IMR-90 (cell line): ENCODE data around the gene UCP1. TPM values are rescaled to one million over a fixed set of nuclear protein-coding genes. Genes with fewer than 3 reads are reported as not detected.

Experiments
- ATAC-seq: fragments of 200-7000 bp; cut with Tn5 transposase; 2 replicates; pipeline ENCODE4 v1.9.1; 2020; ENCODE audit warnings: low read depth, mild to moderate bottlenecking, moderate library complexity
- BruUV-seq: library from RNA; stranded (reverse); fragments of 400-500 nt; replicated peaks from 2 replicates; lab custom pipeline; 2021; lab: Mats Ljungman, UMichigan
- CTCF ChIA-PET: fragments of 300-600 bp; formaldehyde crosslinking; extraction: SDS; loops from one replicate; lab custom pipeline; 2021; ENCODE audit warnings: antibody characterized with exemption; lab: Yijun Ruan, JAX
- POLR2A ChIA-PET: fragments of 300-600 bp; sonication (Branson Sonifier 250); formaldehyde crosslinking; loops from one replicate; lab custom pipeline; 2022; ENCODE audit warnings: antibody characterized with exemption; ENCODE audit not compliant: unreplicated experiment; lab: Charles Lee
- DNase-seq: peaks from one replicate; pipeline ENCODE4 v3.0.0; 2013
- H2AFZ ChIP-seq: replicated peaks from 2 replicates; pipeline ENCODE3; 2013; ENCODE audit warnings: low read length, mild to moderate bottlenecking; ENCODE audit not compliant: poor library complexity
- H2AK5ac ChIP-seq: 2 replicates; pipeline ENCODE4 v1.6.1; 2013; ENCODE audit warnings: low read depth, low read length, inconsistent platforms
- H2AK9ac ChIP-seq: replicated peaks from 2 replicates; pipeline ENCODE3; 2013; ENCODE audit warnings: mild to moderate bottlenecking, low read depth, low read length, moderate library complexity; ENCODE audit not compliant: poor library complexity
- H2BK120ac ChIP-seq: 2 replicates; pipeline ENCODE4 v1.6.1; 2013; ENCODE audit warnings: low read depth, low read length, inconsistent platforms
- H2BK15ac ChIP-seq: 3 replicates; pipeline ENCODE4 v1.6.1; 2013; ENCODE audit warnings: low read depth, low read length, inconsistent platforms
- H2BK20ac ChIP-seq: 2 replicates; pipeline ENCODE4 v1.6.1; 2013; ENCODE audit warnings: low read depth, mild to moderate bottlenecking, inconsistent platforms, low read length, moderate library complexity
- H2BK5ac ChIP-seq: 2 replicates; pipeline ENCODE4 v1.6.1; 2013; ENCODE audit warnings: mild to moderate bottlenecking, low read depth, low read length, inconsistent platforms; ENCODE audit not compliant: poor library complexity, severe bottlenecking
- H3K14ac ChIP-seq: replicated peaks from 2 replicates; pipeline ENCODE4 v1.6.1; 2013; ENCODE audit warnings: low read depth, low read length, inconsistent platforms
- H3K18ac ChIP-seq: 2 replicates; pipeline ENCODE4 v1.6.1; 2013; ENCODE audit warnings: low read depth, low read length, control low read depth
- H3K23ac ChIP-seq: 2 replicates; pipeline ENCODE4 v1.6.1; 2013; ENCODE audit warnings: low read depth, low read length, inconsistent platforms
- H3K27ac ChIP-seq: 2 replicates; pipeline ENCODE4 v1.5.1; 2013; ENCODE audit warnings: mild to moderate bottlenecking, control low read depth, low read length; ENCODE audit not compliant: insufficient read depth
- H3K27me3 ChIP-seq: 2 replicates; pipeline ENCODE4 v1.6.1; 2013; ENCODE audit warnings: low read length; ENCODE audit not compliant: control insufficient read depth, insufficient read depth
- H3K36me3 ChIP-seq: 2 replicates; pipeline ENCODE4 v1.6.1; 2013; ENCODE audit warnings: low read length, mixed read lengths; ENCODE audit not compliant: control insufficient read depth, insufficient read depth
- H3K4ac ChIP-seq: 2 replicates; pipeline ENCODE4 v1.6.1; 2013; ENCODE audit warnings: low read depth, low read length, inconsistent platforms
- H3K4me1 ChIP-seq: 2 replicates; pipeline ENCODE4 v1.6.1; 2013; ENCODE audit warnings: low read length, mixed read lengths; ENCODE audit not compliant: control insufficient read depth, insufficient read depth
- H3K4me2 ChIP-seq: 2 replicates; pipeline ENCODE4 v1.6.1; 2013; ENCODE audit warnings: low read depth, mild to moderate bottlenecking, control low read depth, low read length, moderate library complexity
- H3K4me3 ChIP-seq: 2 replicates; pipeline ENCODE4 v1.5.1; 2013; ENCODE audit warnings: low read depth, mild to moderate bottlenecking, control low read depth, low read length, moderate library complexity; ENCODE audit not compliant: insufficient read depth
- H3K56ac ChIP-seq: 2 replicates; pipeline ENCODE4 v1.6.1; 2013; ENCODE audit warnings: low read length, inconsistent platforms; ENCODE audit not compliant: insufficient read depth; ENCODE audit errors: extremely low read depth
- H3K79me1 ChIP-seq, 2 experiments: 2 replicates each; pipeline ENCODE4 v1.6.1; 2013; ENCODE audit warnings: low read length in 2 of 2, inconsistent platforms in 1 of 2, low read depth in 1 of 2
- H3K9ac ChIP-seq: 2 replicates; pipeline ENCODE4 v1.6.1; 2013; ENCODE audit warnings: low read depth, low read length, control low read depth
- H3K9me1 ChIP-seq: 2 replicates; pipeline ENCODE4 v1.6.1; 2013; ENCODE audit warnings: low read length, inconsistent platforms; ENCODE audit not compliant: insufficient read depth
- H3K9me3 ChIP-seq: 2 replicates; pipeline ENCODE4 v1.6.1; 2013; ENCODE audit warnings: low read length; ENCODE audit not compliant: control insufficient read depth, insufficient read depth
- H4K20me1 ChIP-seq: 2 replicates; pipeline ENCODE4 v1.6.1; 2013; ENCODE audit warnings: low read length, inconsistent platforms; ENCODE audit not compliant: insufficient read depth
- H4K5ac ChIP-seq: 2 replicates; pipeline ENCODE4 v1.6.1; 2013; ENCODE audit warnings: mild to moderate bottlenecking, low read depth, low read length, control low read depth
- H4K8ac ChIP-seq, 2 experiments: 2 replicates each; pipeline ENCODE4 v1.6.1; 2013; ENCODE audit warnings: low read depth in 2 of 2, low read length in 2 of 2, control low read depth in 1 of 2, inconsistent platforms in 1 of 2
- H4K91ac ChIP-seq: 2 replicates; pipeline ENCODE4 v1.6.1; 2013; ENCODE audit warnings: low read depth, low read length, inconsistent platforms; ENCODE audit not compliant: insufficient read depth
- CEBPB ChIP-seq: IDR thresholded peaks from 2 replicates; pipeline ENCODE4 v1.6.1; 2012; ENCODE audit warnings: low read depth, low read length, improper control_type of control experiment
- USF2 ChIP-seq: fragments of 150-350 bp; IDR thresholded peaks from 2 replicates; pipeline ENCODE4 v1.6.1; 2017; ENCODE audit warnings: mild to moderate bottlenecking, antibody characterized with exemption, low read length, low read depth
- WGBS, 2 experiments: methylation state at CpG; one replicate each; pipeline versions ENCODE4 v1.1.5 to v1.1.7; 2013; ENCODE audit warnings: missing lambda C conversion rate in 2 of 2; ENCODE audit not compliant: insufficient read length in 1 of 2; ENCODE audit errors: extremely low coverage in 2 of 2; 5-methylcytosine and 5-hydroxymethylcytosine counted together
- dilution Hi-C: fragments of 300-500 bp; cut with HindIII; formaldehyde crosslinking; loops from one replicate; pipeline ENCODE4 v1.14.3; 2018; ENCODE audit warnings: low sequenced_read_pairs; ENCODE audit not compliant: unreplicated experiment
- in situ Hi-C: fragments of 300-500 bp; cut with MboI; formaldehyde crosslinking; loops from 3 replicates; pipeline ENCODE4 v1.14.3; 2019; ENCODE audit warnings: low sequenced_read_pairs, inconsistent platforms, mixed read lengths
- intact Hi-C: fragments of 100-400 bp; cut with micrococcal nuclease; formaldehyde crosslinking; loops from 2 replicates; pipeline ENCODE4 v1.10.0; 2022
- polyA plus RNA-seq, 3 experiments: library from polyadenylated mRNA; depleted of rRNA; stranded (reverse); fragments of >200 nt; gene quantifications; 2 replicates each; pipeline ENCODE4 v1.2.3, GENCODE V29; 2012; ENCODE audit warnings: low replicate concordance in 1 of 3
- total RNA-seq: library from RNA; depleted of rRNA; stranded (reverse); fragments of >200 nt; gene quantifications from 2 replicates; pipeline ENCODE4 v1.2.3, GENCODE V29; 2012

The UCP1 gene
- total and polyA plus RNA-seq, 2 of the 4 experiments (the other 2 are of a cell fraction), result not detected

GRCh38 chr4:140559696-140560095 lies 9.1 kb downstream of the UCP1 start:
- no peak overlapping the region for H3K9ac ChIP-seq
- BruUV-seq, result no TSS peak
- no peak overlapping the region for H3K56ac ChIP-seq
- no peak overlapping the region for H2BK5ac ChIP-seq
- no peaks in the 10 kb centered on the region for H4K20me1 ChIP-seq
- H3K4ac ChIP-seq, result no peak overlapping the region
- no peaks in the 10 kb centered on the region for H3K9me3 ChIP-seq
- ATAC-seq (0 out of 2 replicates have a peak, but pooled peaks have one; percentile 27), DNase-seq (peak; percentile 10)
- H3K23ac ChIP-seq, result no peak overlapping the region
- H3K14ac ChIP-seq, result no peak overlapping the region
- no peak overlapping the region for H4K91ac ChIP-seq
- intact Hi-C loops (no loop called here), in situ Hi-C loops (no loop called here), dilution Hi-C loops (no loop called here)
- no peak overlapping the region for H3K4me3 ChIP-seq
- peaks cover 12% of the 10 kb centered on the region for H3K27me3 ChIP-seq
- 0% methylated on average over 1 of the region's 6 CpGs; no CpG with 5 or more reads in 1 of the 2 experiments for whole genome bisulfite sequencing, 2 experiments
- no peak overlapping the region for H3K4me2 ChIP-seq
- no peaks in the 10 kb centered on the region for H3K79me1 ChIP-seq
- H3K4me1 ChIP-seq, result no peaks in the 10 kb centered on the region
- no peak overlapping the region for H2AFZ ChIP-seq
- ChIA-PET CTCF (interaction anchor here (0.6 to 1.0 kb wide), 2 partner anchors 15 to 20 kb away, joined by 3 to 4 read pairs; no protein-coding TSS in a partner anchor), POLR2A (no interaction called here)
- no peak overlapping the region for H2AK5ac ChIP-seq
- TF ChIP-seq CEBPB (0 out of 2 replicates have a peak, but pooled peaks have one; percentile 3), USF2 (no peak)
- H4K5ac ChIP-seq, result no peak overlapping the region
- H3K36me3 ChIP-seq, result no peaks in the 10 kb centered on the region
- H2BK15ac ChIP-seq, result no peak overlapping the region
- H4K8ac ChIP-seq, result no peak overlapping the region
- H2BK120ac ChIP-seq, result no peak overlapping the region
- no peak overlapping the region for H2BK20ac ChIP-seq
- no peaks in the 10 kb centered on the region for H3K9me1 ChIP-seq
- no peak overlapping the region for H3K18ac ChIP-seq
- no peak overlapping the region for H2AK9ac ChIP-seq
- H3K27ac ChIP-seq, result no peak overlapping the region
